Endothelial cell of umbilical vein (primary cell): ENCODE data around the gene TAF4B.

Source experiments
- CTCF ChIP-seq, 2 donors: IDR thresholded peaks; 1 replicate in 1 of 2; 2 replicates in 1 of 2; pipeline ENCODE4 v1.5.1; 2011; ENCODE audit warnings: low read length in 2 of 2, mild to moderate bottlenecking in 2 of 2, moderate library complexity in 2 of 2, control low read depth in 1 of 2, inconsistent platforms in 1 of 2, low read depth in 1 of 2; ENCODE audit not compliant: insufficient read depth in 1 of 2; ENCODE audit errors: extremely low read depth in 1 of 2
- EZH2 ChIP-seq: IDR thresholded peaks from 2 replicates; pipeline ENCODE4 v1.6.1; 2012; ENCODE audit warnings: borderline replicate concordance, low read depth, mild to moderate bottlenecking, moderate library complexity, low read length, inconsistent platforms; ENCODE audit not compliant: severe bottlenecking
- GATA2 ChIP-seq: IDR thresholded peaks from 2 replicates; pipeline ENCODE4 v1.7.0; 2011; ENCODE audit warnings: low read depth, mild to moderate bottlenecking, moderate library complexity, mixed read lengths, low read length; ENCODE audit not compliant: insufficient read length, insufficient read depth
- JUN ChIP-seq: IDR thresholded peaks from 2 replicates; pipeline ENCODE4 v1.6.1; 2011; ENCODE audit warnings: borderline replicate concordance, low read depth; ENCODE audit not compliant: insufficient read length, insufficient read depth
- MAX ChIP-seq: IDR thresholded peaks from 2 replicates; pipeline ENCODE4 v1.6.1; 2011; ENCODE audit not compliant: insufficient read depth, insufficient read length
- MYC ChIP-seq: IDR thresholded peaks from one replicate; pipeline ENCODE4 v1.6.1; 2011; ENCODE audit warnings: mild to moderate bottlenecking, low read depth, low read length
- POLR2A ChIP-seq: IDR thresholded peaks from 2 replicates; pipeline ENCODE4 v1.6.1; 2012; ENCODE audit warnings: low read depth, mild to moderate bottlenecking, control low read depth, low read length
- POLR2AphosphoS5 ChIP-seq: IDR thresholded peaks from 2 replicates; pipeline ENCODE4 v1.6.1; 2012; ENCODE audit warnings: low read depth, mild to moderate bottlenecking, control low read depth, low read length, moderate library complexity; ENCODE audit not compliant: insufficient read depth

- TF ChIP-seq MAX (no peak), CTCF (IDR thresholded peaks at IDR 0.05; ENCODE audit: extremely low read depth in 1 of 2, insufficient read depth in 1 of 2, low read depth in 1 of 2, low read length in 2 of 2) (no peak), POLR2A (no peak), EZH2 (no peak), JUN (no peak), POLR2AphosphoS5 (no peak), MYC (no peak), GATA2 (no peak)
Observed at GRCh38 chr18:26421931-26422330, 195.7 kb downstream of the TAF4B start.
